HEK293 (cell line): ENCODE data around the gene RAD50.

Experiments
- CTCF ChIA-PET: fragments of 350-600 bp; formaldehyde crosslinking; extraction: SDS; loops from one replicate; lab custom pipeline; 2021; ENCODE audit warnings: antibody characterized with exemption; lab: Yijun Ruan, JAX
- POLR2A ChIA-PET: fragments of 300-600 bp; formaldehyde crosslinking; extraction: SDS; loops from one replicate; lab custom pipeline; 2020; ENCODE audit warnings: antibody characterized with exemption, inconsistent platforms; lab: Yijun Ruan, JAX
- H3K27ac ChIP-seq: fragments of 200-500 bp; sonication (Bioruptor generic); 2 replicates; pipeline ENCODE4 v1.5.1; 2014; ENCODE audit warnings: low read depth, low read length, control low read depth, inconsistent platforms; ENCODE audit errors: extremely low read depth
- H3K36me3 ChIP-seq, 2 experiments: fragments of 200-500 bp in 1 of 2; sonication (Bioruptor generic) in 1 of 2; 1 replicate in 1 of 2; 2 replicates in 1 of 2; pipeline ENCODE4 v1.5.1; 2014 to 2017; ENCODE audit warnings: inconsistent platforms in 2 of 2, low read length in 2 of 2; ENCODE audit not compliant: control insufficient read depth in 2 of 2, insufficient read depth in 1 of 2
- H3K4me1 ChIP-seq: fragments of 200-500 bp; sonication (Bioruptor generic); 2 replicates; pipeline ENCODE4 v1.5.1; 2014; ENCODE audit warnings: mild to moderate bottlenecking, low read length, inconsistent platforms; ENCODE audit not compliant: control insufficient read depth, insufficient read depth
- H3K4me3 ChIP-seq: 2 replicates; pipeline ENCODE4 v1.5.1; 2011; ENCODE audit warnings: low read depth, mild to moderate bottlenecking, control low read depth, low read length, moderate library complexity
- H3K9me3 ChIP-seq: fragments of 200-500 bp; sonication (Bioruptor generic); 2 replicates; pipeline ENCODE4 v1.5.1; 2014; ENCODE audit warnings: low read depth, low read length, inconsistent platforms; ENCODE audit not compliant: control insufficient read depth, insufficient read depth
- ATF2 ChIP-seq: fragments of 450-650 bp; formaldehyde crosslinking; IDR thresholded peaks from 2 replicates; pipeline ENCODE4 v1.5.1; 2016; ENCODE audit warnings: missing biosample characterization, missing genetic modification characterization, low read depth
- BCL11B ChIP-seq: fragments of 450-650 bp; formaldehyde crosslinking; IDR thresholded peaks from 2 replicates; pipeline ENCODE4 v1.5.1; 2016; ENCODE audit warnings: low read depth, missing biosample characterization, missing genetic modification characterization
- BCL6B ChIP-seq: fragments of 450-650 bp; formaldehyde crosslinking; IDR thresholded peaks from 2 replicates; pipeline ENCODE4 v1.5.1; 2017; ENCODE audit warnings: missing biosample characterization, missing genetic modification characterization
- GLI2 ChIP-seq: fragments of 450-650 bp; formaldehyde crosslinking; IDR thresholded peaks from 2 replicates; pipeline ENCODE4; 2017; ENCODE audit warnings: missing biosample characterization, missing genetic modification characterization, low read depth, borderline replicate concordance
- KLF16 ChIP-seq: fragments of 450-650 bp; formaldehyde crosslinking; IDR thresholded peaks from 2 replicates; pipeline ENCODE4 v1.5.1; 2017; ENCODE audit warnings: missing biosample characterization, missing genetic modification characterization
- OVOL3 ChIP-seq: fragments of 450-650 bp; formaldehyde crosslinking; IDR thresholded peaks from 2 replicates; pipeline ENCODE4 v1.5.1; 2016; ENCODE audit warnings: missing biosample characterization, missing genetic modification characterization
- PRDM6 ChIP-seq: fragments of 450-650 bp; formaldehyde crosslinking; IDR thresholded peaks from 2 replicates; pipeline ENCODE4 v1.5.1; 2017; ENCODE audit warnings: missing biosample characterization, missing genetic modification characterization
- SP2 ChIP-seq: fragments of 450-650 bp; formaldehyde crosslinking; IDR thresholded peaks from 2 replicates; pipeline ENCODE4 v1.5.1; 2016; ENCODE audit warnings: missing biosample characterization, missing genetic modification characterization
- TRIM28 ChIP-seq: IDR thresholded peaks from 2 replicates; pipeline ENCODE4 v1.6.1; 2011; ENCODE audit warnings: low read length, control low read depth, borderline replicate concordance
- ZBTB21 ChIP-seq: fragments of 450-650 bp; formaldehyde crosslinking; IDR thresholded peaks from 2 replicates; pipeline ENCODE4 v1.5.1; 2017; ENCODE audit warnings: missing biosample characterization, missing genetic modification characterization
- ZBTB7A ChIP-seq: fragments of 450-650 bp; formaldehyde crosslinking; IDR thresholded peaks from 2 replicates; pipeline ENCODE4 v1.5.1; 2016; ENCODE audit warnings: low read depth, missing biosample characterization, missing genetic modification characterization
- ZNF121 ChIP-seq: fragments of 450-650 bp; formaldehyde crosslinking; IDR thresholded peaks from 2 replicates; pipeline ENCODE4 v1.5.1; 2016; ENCODE audit warnings: missing biosample characterization, missing genetic modification characterization
- ZNF132 ChIP-seq: fragments of 450-650 bp; formaldehyde crosslinking; IDR thresholded peaks from 2 replicates; pipeline ENCODE4 v1.5.1; 2017; ENCODE audit warnings: missing biosample characterization, missing genetic modification characterization, borderline replicate concordance
- ZNF202 ChIP-seq: fragments of 450-650 bp; formaldehyde crosslinking; IDR thresholded peaks from 2 replicates; pipeline ENCODE4 v1.5.1; 2016; ENCODE audit warnings: missing biosample characterization, missing genetic modification characterization, borderline replicate concordance
- ZNF302 ChIP-seq: fragments of 450-650 bp; formaldehyde crosslinking; IDR thresholded peaks from 2 replicates; pipeline ENCODE4 v1.5.1; 2016; ENCODE audit warnings: missing biosample characterization, missing genetic modification characterization, low read depth
- ZNF350 ChIP-seq: fragments of 450-650 bp; formaldehyde crosslinking; IDR thresholded peaks from 2 replicates; pipeline ENCODE4 v1.5.0; 2017; ENCODE audit warnings: missing biosample characterization, mild to moderate bottlenecking, missing genetic modification characterization
- ZNF404 ChIP-seq: fragments of 450-650 bp; formaldehyde crosslinking; IDR thresholded peaks from 2 replicates; pipeline ENCODE4 v1.5.1; 2017; ENCODE audit warnings: missing biosample characterization, missing genetic modification characterization
- ZNF433 ChIP-seq: fragments of 450-650 bp; formaldehyde crosslinking; IDR thresholded peaks from 2 replicates; pipeline ENCODE4 v1.5.1; 2016; ENCODE audit warnings: missing biosample characterization, missing genetic modification characterization, low read depth
- ZNF48 ChIP-seq: fragments of 450-650 bp; formaldehyde crosslinking; IDR thresholded peaks from 2 replicates; pipeline ENCODE4 v1.5.1; 2016; ENCODE audit warnings: missing biosample characterization, missing genetic modification characterization
- ZNF488 ChIP-seq: fragments of 450-650 bp; formaldehyde crosslinking; IDR thresholded peaks from 2 replicates; pipeline ENCODE4 v1.5.1; 2016; ENCODE audit warnings: missing biosample characterization, missing genetic modification characterization
- ZNF571 ChIP-seq: fragments of 450-650 bp; formaldehyde crosslinking; IDR thresholded peaks from 2 replicates; pipeline ENCODE4 v1.5.0; 2017; ENCODE audit warnings: missing biosample characterization, missing genetic modification characterization
- ZNF629 ChIP-seq: fragments of 450-650 bp; formaldehyde crosslinking; IDR thresholded peaks from 2 replicates; pipeline ENCODE4 v1.5.1; 2017; ENCODE audit warnings: missing biosample characterization, missing genetic modification characterization
- ZNF660 ChIP-seq: fragments of 450-650 bp; IDR thresholded peaks from 2 replicates; pipeline ENCODE4 v1.5.1; 2018; ENCODE audit warnings: missing biosample characterization, mild to moderate bottlenecking, missing genetic modification characterization
- ZNF704 ChIP-seq: fragments of 450-650 bp; formaldehyde crosslinking; IDR thresholded peaks from 2 replicates; pipeline ENCODE4 v1.5.1; 2016; ENCODE audit warnings: missing biosample characterization, missing genetic modification characterization
- ZSCAN23 ChIP-seq: fragments of 450-650 bp; formaldehyde crosslinking; IDR thresholded peaks from 2 replicates; pipeline ENCODE4 v1.5.1; 2016; ENCODE audit warnings: missing biosample characterization, missing genetic modification characterization
- ZXDB ChIP-seq: fragments of 450-650 bp; formaldehyde crosslinking; IDR thresholded peaks from 2 replicates; pipeline ENCODE4 v1.5.1; 2016; ENCODE audit warnings: missing biosample characterization, missing genetic modification characterization

RAD50 gene

DNA sequence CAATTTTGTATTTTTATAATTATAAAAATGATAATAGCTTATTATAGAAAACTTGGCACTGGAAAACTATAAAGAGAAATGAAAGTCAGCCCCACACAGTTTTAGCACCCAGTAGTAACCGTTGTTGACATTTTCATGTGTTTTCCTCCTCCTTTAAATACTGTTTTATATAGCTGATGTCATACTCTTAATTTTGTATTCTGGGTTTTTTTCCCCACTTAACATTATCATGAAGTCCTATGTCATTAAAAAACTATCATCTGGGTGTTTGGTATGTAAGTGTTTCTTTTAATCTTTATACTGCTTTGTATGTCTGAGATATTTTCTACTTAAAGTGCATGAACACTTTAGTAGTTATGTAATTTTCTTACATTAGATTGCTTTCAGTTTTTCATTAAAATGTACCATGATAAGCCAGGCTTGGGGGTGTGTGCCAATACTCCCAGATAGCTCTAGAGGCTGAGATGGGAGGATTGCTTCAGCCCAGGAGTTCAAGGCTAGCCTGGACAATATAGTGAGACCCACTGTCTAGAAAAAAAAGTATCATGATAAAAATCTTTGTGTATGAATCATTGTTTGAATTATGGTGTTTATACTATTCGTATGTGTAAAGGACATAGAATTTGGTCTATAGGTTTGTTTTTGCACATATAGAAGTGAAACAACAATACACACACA is 2.7 kb downstream of the RAD50 start:
- Histone ChIP-seq H3K9me3 (no peaks in the 10 kb centered on the region), H3K27ac (no peak overlapping the region), H3K4me3 (no peak overlapping the region), H3K36me3 (peaks cover 32 to 50% of the 10 kb centered on the region in 2 experiments), H3K4me1 (peaks cover 2% of the 10 kb centered on the region; the same call in 1 of the 2 replicates)
- CTCF ChIA-PET: interaction anchor here (0.7 kb wide), 1 partner anchor 79 kb away, joined by 4 read pairs; no protein-coding TSS in a partner anchor
- POLR2A ChIA-PET: interaction anchor here (0.5 kb wide), 1 partner anchor 63 kb away, joined by 4 read pairs; no protein-coding TSS in a partner anchor
- TF ChIP-seq ZNF121 (tag by site-specific recombination): peak; percentile 50; the same call in 1 of the 2 replicates
- no peak for TF ChIP-seq ZNF571 (tag by site-specific recombination)
- peak; percentile 59 for TF ChIP-seq PRDM6 (tag by site-specific recombination)
- peak; percentile 3; the same call in 1 of the 2 replicates for TF ChIP-seq ATF2 (tag by site-specific recombination)

DNA sequence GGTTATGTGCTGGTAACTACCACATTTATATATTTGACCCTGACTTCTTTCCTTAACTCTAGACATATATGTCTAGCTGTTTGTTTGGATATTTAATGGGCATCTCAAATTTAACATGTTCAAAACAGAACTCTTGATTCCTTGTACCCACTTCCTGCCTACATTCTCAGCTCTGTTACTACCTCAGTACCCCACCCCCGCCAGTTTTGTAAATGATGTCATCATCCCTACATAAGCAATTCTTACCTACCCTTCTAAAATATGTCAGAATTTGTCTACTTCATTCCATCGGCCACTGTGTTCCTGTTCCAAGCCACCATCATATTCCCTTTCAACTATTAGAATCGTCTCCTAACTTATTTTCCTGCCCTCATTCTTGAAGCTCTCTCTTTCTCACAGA is 4.8 kb downstream of the RAD50 start:
- POLR2A ChIA-PET: no interaction called here
- Histone ChIP-seq H3K36me3 (peaks cover 32 to 69% of the 10 kb centered on the region in 2 experiments), H3K27ac (no peak overlapping the region), H3K9me3 (no peaks in the 10 kb centered on the region), H3K4me1 (peaks cover 2% of the 10 kb centered on the region; the same call in 1 of the 2 replicates), H3K4me3 (no peak overlapping the region)
- CTCF ChIA-PET: interaction anchor here (0.7 to 1.0 kb wide), 2 partner anchors 35 to 226 kb away, joined by 4 to 7 read pairs; no protein-coding TSS in a partner anchor
- peak; percentile 54; the same call in 1 of the 2 replicates for TF ChIP-seq ZBTB21 (tag by site-specific recombination)
- no peak for TF ChIP-seq BCL6B (tag by site-specific recombination)
- TF ChIP-seq ATF2 (tag by site-specific recombination): peak; percentile 85
- no peak for TF ChIP-seq ZBTB7A (tag by site-specific recombination)
- TF ChIP-seq ZNF350 (tag by site-specific recombination): no peak
- no peak for TF ChIP-seq ZNF48
- no peak for TF ChIP-seq ZNF488
- TF ChIP-seq ZNF660 (tag by site-specific recombination): no peak
- TF ChIP-seq KLF16 (tag by site-specific recombination): no peak
- no peak for TF ChIP-seq ZNF404 (tag by site-specific recombination)
- TF ChIP-seq ZNF132 (tag by site-specific recombination): no peak
- TF ChIP-seq ZNF202 (tag by site-specific recombination): no peak
- peak; percentile 54; the same call in 1 of the 2 replicates for TF ChIP-seq ZNF629 (tag by site-specific recombination)
- TF ChIP-seq BCL11B: no peak
- no peak for TF ChIP-seq SP2 (tag by site-specific recombination)
- TF ChIP-seq ZSCAN23: no peak
- no peak for TF ChIP-seq ZNF302 (tag by site-specific recombination)
- no peak for TF ChIP-seq TRIM28
- TF ChIP-seq OVOL3 (tag by site-specific recombination): no peak
- no peak for TF ChIP-seq GLI2 (tag by site-specific recombination)
- TF ChIP-seq ZNF433 (tag by site-specific recombination): no peak
- TF ChIP-seq ZNF704 (tag by site-specific recombination): no peak
- TF ChIP-seq ZXDB (tag by site-specific recombination): 0 out of 2 replicates have a peak, but pooled peaks have one; percentile 23
